Measurements from ENCODE around the gene KTN1.

The KTN1 gene, protein sequence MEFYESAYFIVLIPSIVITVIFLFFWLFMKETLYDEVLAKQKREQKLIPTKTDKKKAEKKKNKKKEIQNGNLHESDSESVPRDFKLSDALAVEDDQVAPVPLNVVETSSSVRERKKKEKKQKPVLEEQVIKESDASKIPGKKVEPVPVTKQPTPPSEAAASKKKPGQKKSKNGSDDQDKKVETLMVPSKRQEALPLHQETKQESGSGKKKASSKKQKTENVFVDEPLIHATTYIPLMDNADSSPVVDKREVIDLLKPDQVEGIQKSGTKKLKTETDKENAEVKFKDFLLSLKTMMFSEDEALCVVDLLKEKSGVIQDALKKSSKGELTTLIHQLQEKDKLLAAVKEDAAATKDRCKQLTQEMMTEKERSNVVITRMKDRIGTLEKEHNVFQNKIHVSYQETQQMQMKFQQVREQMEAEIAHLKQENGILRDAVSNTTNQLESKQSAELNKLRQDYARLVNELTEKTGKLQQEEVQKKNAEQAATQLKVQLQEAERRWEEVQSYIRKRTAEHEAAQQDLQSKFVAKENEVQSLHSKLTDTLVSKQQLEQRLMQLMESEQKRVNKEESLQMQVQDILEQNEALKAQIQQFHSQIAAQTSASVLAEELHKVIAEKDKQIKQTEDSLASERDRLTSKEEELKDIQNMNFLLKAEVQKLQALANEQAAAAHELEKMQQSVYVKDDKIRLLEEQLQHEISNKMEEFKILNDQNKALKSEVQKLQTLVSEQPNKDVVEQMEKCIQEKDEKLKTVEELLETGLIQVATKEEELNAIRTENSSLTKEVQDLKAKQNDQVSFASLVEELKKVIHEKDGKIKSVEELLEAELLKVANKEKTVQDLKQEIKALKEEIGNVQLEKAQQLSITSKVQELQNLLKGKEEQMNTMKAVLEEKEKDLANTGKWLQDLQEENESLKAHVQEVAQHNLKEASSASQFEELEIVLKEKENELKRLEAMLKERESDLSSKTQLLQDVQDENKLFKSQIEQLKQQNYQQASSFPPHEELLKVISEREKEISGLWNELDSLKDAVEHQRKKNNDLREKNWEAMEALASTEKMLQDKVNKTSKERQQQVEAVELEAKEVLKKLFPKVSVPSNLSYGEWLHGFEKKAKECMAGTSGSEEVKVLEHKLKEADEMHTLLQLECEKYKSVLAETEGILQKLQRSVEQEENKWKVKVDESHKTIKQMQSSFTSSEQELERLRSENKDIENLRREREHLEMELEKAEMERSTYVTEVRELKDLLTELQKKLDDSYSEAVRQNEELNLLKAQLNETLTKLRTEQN (N-terminal part only)

DNA sequence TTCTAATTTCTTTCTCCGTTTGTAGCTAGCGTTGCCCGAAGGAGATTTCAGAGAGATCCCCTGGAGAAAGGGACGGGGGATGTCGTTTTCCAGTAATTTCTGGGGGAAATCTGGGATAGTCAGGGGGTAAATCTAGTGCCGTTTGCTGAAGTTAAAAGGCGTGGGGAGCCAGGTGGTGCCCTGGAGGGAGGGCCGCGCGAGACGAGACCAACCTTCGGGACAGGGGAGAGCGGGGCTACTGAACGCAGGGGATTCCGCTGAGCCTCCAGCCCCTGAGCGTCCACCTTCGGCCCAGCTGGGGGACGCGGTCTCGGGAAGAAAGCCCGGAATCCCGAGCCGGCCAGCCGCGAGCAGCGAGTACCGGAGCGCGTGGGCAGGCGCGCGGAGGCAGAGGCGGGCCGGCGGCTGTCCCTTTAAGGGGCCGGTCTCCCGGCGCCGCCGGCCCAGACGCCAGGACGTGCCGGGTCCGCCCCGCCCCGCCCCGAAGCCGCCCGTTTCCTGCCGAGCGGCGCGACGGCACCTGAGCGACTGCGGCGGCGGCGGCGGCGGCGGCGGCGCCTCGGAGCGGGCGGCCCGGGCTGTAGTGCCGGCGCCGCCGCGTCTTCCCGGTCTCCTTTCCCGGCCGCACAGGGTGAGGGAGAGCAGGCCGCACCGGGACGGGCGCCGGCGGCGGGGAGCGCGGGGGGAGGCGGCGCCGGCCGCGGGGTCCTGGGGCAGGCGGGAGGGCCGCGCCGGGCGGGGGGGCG is at the start of gene KTN1:
Gene KTN1 (plus strand): TSS at position 484 of the 746 bp plus-strand sequence. CDS start 31,842 bp downstream, outside the sequence.
- no peak for DNase-seq

GRCh38 chr14:55530464-55530863 is 49.5 kb upstream of the KTN1 start:
- no peak for DNase-seq

GRCh38 chr14:55532645-55533344 is 47.2 kb upstream of the KTN1 start:
- DNase-seq = no peak

DNA sequence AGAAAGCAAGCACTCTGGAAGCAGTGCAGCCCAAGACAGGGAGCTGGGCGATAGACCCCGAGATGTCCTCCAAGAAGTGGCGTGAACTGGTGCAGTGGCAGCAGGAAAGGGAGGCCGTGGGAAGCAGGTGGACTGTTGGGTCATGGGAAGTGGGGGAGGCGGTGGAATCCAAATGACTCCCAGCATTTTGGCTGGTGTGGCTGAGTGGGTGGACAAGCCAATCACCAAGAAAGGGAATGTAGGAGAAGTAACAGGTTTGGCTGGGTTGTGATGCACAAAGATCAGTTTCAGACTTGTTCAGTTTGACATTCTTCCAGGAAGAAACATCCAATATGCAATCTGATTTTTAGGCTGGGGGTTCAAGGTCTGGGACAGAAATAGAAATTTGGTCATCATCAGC is 46.0 kb upstream of the KTN1 start:
- no peak for DNase-seq

- no peak for DNase-seq
Observed at GRCh38 chr14:55535516-55536203, 44.3 kb upstream of the KTN1 start.

GRCh38 chr14:55536204-55536708 is 43.8 kb upstream of the KTN1 start:
- DNase-seq = no peak

DNA sequence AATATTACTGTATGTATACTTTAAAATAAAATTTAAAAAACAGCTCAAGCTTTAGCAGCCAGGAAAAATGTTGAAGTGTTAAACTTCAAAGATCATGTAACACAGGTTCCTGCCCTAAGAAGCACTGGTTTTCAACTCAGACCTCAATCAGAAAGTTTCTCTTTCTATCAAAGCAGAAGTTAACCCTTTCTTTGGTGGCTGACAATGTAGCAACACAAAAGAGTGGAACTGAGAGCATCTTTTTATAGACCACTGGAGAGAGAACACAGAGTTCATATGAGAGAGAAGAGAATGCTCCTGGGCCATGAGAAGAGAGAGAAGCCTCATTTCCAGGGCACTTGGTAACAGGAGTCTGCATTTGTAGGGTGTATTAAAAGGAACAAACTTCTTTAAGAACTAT is 42.2 kb upstream of the KTN1 start:
- no peak for DNase-seq

DNA sequence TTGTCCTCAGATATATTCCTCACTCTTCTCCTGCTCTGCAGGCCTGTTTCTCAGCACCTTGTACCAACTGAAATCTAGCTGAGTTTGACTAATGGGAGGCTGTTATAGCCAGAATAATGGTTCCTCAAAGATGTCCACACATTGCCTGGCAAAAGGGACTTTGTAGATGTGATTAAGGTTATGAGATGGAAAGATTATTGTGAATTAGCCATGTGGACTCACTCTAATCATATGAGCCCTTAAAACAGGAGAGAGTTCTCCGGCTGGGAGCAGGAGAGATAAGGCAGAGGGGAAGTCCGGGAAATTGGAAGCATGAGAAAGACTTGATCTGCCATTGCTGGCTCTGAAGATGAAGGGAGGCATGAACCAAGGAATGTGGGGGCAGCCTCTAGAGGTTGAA is 40.0 kb upstream of the KTN1 start:
- DNase-seq = no peak

DNA sequence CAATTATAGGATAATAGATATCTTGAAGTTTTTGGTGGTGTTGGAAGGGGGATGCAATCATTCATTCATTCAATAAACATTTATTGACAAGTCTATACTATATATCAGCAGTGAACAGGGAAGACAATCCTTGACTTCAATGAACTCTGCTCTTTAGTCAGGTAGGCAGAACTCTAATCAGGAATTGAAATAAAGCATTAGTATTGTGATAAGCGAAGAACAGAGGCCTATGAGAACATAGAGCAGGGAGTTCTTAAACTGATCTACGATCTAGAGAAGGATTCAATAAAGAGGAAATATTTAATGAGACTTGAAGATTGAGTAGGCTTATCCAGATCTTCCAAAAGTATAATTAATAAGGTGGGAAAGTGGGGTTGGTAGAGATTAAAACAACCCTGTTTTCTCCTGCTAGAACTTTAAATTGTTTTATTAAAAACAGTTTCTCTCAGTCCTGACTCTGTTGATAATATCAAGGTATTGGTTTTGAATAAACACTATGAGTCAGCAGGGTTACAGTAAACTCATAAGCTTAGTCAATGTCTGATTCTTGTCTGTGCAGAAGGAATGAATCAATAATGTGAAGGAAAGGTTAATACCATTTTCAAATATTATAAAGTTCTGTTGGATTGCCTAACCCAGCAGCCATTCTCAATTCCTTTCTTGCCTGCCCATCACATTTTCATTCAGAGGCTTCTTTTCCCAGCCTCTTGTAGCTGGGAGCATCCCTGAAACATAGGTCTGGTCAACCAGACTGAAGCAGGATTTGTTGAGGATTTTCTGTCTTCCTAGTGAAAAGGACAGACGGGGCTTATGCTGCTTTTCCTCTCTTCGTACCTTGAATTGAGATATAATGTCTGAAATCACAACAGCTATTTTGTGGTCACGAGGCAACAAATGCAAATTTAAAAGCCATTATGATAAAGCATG is 38.9 kb upstream of the KTN1 start:
- no peak for DNase-seq

DNA sequence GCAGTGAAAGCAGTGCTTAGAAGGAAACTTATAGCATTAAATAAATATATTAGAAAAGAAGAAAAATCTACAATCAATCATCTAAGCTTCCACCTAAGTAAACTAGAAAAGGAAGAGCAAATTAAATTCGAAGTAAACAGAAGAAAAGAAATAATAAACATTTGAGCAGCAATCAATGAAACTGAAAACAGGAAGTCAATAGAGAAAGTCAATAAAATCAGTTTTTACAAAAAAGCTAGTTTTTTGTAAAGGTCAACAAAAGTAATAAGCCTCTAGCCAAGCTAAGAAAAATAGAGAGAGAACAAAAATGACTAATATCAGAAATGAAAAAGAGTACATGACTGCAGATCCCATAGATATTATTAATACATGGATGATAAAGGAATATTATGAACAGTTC is 34.2 kb upstream of the KTN1 start:
- DNase-seq = no peak

DNA sequence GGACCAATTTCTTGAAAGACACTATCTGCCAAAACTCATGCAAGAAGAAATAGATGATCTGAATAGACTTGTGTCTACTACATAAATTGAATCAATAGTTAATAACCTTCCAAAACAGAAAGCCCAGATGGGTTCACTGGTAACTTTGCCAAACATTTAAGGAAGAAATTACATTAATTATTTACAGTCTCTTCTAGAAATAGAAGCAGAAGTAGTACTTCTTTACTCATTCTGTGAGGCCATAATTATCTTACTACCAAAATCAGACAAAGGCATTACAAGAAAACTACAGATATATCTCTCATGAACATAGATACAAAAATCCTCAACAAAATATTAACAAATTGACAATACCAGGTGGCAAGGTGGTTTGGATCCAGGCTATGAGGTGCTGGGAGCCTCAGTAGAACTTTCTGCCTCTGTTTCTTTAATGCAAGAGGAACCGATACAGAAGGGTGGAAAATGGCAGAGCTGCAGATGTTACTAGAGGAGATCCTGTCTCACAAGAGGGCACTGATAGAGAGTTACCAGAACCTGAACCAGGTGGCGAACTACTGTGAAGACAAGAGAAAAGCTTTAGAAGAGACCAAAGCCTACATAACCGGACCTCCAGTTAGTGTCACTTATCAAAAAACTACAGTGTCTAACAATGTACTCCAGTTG is 33.7 kb upstream of the KTN1 start:
- DNase-seq = no peak

- DNase-seq = no peak
Observed at GRCh38 chr14:55547650-55548315, 32.2 kb upstream of the KTN1 start.

DNA sequence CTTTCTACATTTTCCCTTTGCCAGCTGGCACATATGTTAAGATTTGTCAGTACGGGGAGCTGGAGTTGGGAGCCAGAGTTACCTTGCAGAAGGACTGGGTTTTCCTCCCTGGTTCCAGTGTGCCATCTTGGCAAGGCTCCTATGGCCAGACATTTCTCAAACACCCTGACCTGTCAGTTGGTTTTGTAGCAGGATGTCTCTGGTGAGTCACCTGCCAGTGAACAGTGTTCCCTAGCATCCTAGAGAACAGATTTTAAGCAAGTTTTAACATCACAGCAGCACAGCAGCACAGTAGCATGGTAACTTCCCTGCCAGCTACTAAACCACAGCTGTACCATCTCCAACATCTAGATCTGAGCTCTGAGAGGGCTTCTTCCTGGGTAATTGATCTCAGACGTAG is 26.2 kb upstream of the KTN1 start:
- no peak for DNase-seq

GRCh38 chr14:55556929-55557623 is 22.9 kb upstream of the KTN1 start:
- DNase-seq = no peak

GRCh38 chr14:55562135-55562534 is 17.9 kb upstream of the KTN1 start:
- no peak for DNase-seq

- DNase-seq = no peak
Observed at GRCh38 chr14:55568618-55569017, 11.4 kb upstream of the KTN1 start.

- DNase-seq = no peak
Observed at GRCh38 chr14:55571125-55571889, 8.7 kb upstream of the KTN1 start.
